A172 (cell line): ENCODE data around the gene ZNF775. TPM values are rescaled to one million over a fixed set of nuclear protein-coding genes. Genes with fewer than 3 reads are reported as not detected.

ENCODE experiments used
- DNase-seq: peaks from one replicate; pipeline ENCODE4 v3.0.0-alpha.2; 2015; ENCODE audit warnings: low spot score
- total RNA-seq: library from RNA; depleted of rRNA; stranded (reverse); fragments of >200 nt; shearing (Covaris generic); gene quantifications from 2 replicates; pipeline ENCODE4 v1.2.3, GENCODE V29; 2014

ZNF775 gene
- total RNA-seq, 1 experiment from 2014 or later: 11.1 TPM

DNA sequence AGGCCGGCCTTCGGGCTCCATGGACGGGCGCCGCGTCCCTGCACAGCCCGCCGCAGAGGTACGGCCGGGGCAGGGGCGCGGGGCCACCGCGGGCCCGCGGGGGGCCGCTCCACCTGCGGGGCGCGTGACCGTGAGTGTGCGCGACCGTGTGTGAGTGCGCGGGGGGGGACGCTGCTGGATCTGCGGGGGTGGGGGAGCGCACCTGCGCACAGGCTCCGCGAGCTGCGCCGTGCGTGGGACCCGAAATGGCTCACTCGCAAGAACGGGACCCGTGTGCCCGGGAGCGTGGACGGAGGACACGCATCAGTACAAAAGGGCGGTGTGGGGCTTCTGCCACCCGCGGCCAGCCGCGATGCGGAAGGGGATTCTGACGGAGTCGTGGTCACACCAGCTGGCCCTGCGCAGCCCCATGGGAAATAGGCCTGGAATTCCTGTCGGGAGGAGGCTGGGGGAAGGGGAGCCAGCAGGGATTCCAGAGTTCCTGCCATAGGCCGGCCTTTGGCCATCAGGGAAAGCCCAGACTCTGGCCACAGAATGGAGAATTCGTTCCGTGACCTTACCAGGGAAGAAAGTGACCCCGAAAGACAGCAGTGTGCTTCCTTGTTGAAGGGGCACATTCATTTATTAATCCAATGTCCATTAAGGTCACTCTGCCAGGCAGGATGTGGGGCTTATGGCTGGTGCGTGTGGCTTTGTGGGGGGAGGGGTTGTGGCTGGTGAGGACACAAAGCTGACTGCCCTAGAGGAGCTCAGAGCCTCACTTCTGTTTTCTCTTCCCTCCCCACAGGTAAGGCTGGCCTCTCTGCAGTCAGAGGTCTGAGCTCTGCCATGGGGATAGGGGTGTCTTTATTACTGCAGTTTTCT lies 10.0 kb upstream of the ZNF775 start:
- DNase-seq: peak; percentile 69

- DNase-seq: no peak
Measured at GRCh38 chr7:150369748-150370501, 9.2 kb upstream of the ZNF775 start.

DNA sequence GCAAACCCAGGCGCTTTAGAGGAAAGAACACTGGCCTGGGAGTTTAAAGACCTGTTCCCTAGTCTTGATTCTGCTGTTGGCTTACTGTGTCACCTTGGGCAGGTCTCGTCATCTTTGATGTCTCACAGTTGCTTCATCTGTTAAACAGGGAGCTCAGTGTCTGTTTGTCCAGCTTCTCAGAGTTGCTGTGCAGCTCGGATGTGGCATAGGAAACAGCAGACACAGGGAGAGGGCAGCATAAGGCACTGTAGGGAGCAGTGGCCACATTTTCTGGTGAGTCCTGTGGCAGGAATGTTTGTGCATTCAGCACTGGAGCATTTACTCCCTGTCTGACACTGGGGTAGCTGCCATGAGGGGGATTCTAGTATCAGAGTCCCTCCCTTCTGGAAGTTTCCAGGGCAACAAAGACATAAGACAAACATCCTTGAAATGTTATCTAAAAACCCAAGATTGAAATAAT lies 8.5 kb upstream of the ZNF775 start:
- peak; percentile 34 for DNase-seq

- no peak for DNase-seq
Measured at GRCh38 chr7:150371131-150371995, 7.8 kb upstream of the ZNF775 start.

DNA sequence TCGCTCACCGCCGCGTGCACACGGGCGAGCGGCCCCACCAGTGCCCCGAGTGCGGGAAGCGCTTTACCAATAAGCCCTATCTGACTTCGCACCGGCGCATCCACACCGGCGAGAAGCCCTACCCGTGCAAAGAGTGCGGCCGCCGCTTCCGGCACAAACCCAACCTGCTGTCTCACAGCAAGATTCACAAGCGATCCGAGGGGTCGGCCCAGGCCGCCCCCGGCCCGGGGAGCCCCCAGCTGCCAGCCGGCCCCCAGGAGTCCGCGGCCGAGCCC lies 7.2 kb upstream of the ZNF775 start:
- no peak for DNase-seq

DNA sequence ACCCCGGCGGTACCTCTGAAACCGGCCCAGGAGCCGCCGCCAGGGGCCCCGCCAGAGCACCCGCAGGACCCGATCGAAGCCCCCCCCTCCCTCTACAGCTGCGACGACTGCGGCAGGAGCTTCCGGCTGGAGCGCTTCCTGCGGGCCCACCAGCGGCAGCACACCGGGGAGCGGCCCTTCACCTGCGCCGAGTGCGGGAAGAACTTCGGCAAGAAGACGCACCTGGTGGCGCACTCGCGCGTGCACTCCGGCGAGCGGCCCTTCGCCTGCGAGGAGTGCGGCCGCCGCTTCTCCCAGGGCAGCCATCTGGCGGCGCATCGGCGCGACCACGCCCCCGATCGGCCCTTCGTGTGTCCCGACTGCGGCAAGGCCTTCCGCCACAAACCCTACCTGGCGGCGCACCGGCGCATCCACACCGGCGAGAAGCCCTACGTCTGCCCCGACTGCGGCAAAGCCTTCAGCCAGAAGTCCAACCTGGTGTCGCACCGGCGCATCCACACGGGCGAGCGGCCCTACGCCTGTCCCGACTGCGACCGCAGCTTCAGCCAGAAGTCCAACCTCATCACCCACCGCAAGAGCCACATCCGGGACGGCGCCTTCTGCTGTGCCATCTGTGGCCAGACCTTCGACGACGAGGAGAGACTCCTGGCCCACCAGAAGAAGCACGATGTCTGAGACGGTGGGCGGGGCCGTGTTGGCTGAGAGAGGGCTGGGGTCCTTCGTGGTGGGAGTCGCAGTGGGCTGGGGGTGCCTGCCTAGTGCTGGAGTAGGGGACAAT lies 6.7 kb upstream of the ZNF775 start:
- DNase-seq: no peak

DNA sequence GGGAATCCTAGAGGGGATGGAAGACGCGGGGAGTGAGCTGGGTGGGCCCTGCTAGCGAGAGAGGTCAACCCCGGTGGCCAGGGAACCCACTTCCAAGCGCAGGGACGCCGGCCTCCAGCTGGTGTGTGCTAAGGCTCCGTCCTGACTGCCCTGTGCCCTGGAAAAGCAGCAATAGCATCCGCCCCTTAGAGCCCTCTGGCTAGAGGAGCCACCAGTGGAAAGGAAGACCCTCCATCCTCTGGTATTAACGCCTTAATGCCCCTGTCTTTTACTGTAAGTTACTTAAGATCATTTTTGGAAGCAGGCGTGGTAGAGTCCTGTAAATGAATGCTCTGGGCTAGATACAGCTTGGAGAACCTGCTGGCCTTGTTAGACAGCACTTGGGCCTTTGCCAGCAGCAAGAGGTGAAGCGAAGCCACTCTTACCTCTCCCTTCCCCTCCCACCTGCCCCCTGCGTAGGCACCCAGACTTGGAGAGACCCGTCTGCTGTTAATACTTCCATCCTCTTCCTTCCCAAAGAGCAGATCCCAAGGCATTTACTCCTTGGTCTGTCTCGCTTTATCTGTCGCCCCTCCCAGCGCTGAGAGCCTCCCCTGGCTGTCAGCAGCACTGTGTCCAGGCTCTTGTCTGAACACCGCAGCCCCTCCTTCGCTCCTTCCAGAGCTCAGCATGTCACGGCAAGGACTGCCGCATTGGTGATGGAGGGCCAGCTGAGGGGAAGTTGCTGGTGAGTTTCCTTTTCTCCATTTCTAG lies 5.9 kb upstream of the ZNF775 start:
- DNase-seq: no peak

DNA sequence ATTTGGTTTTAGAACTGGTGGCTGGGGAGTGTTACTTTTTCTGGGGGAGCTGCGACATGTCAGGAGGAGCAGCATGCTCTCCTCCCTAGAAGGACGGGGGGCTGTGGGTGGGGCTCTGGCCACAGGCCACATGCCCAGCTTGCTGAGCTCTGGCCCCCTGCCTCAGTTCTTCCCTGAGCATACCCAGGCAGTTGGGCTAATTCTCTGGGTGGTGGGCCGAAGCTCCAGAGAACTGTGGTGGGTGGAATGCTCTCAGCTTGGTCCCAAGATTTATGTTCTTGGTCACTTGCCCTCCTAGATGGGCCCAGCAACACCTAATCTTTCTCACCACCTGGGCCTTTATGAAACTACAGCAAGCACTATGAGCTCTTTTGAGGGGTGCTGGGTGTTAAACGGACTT lies 5.1 kb upstream of the ZNF775 start:
- no peak for DNase-seq

GRCh38 chr7:150374472-150374871 lies 4.7 kb upstream of the ZNF775 start:
- no peak for DNase-seq

DNA sequence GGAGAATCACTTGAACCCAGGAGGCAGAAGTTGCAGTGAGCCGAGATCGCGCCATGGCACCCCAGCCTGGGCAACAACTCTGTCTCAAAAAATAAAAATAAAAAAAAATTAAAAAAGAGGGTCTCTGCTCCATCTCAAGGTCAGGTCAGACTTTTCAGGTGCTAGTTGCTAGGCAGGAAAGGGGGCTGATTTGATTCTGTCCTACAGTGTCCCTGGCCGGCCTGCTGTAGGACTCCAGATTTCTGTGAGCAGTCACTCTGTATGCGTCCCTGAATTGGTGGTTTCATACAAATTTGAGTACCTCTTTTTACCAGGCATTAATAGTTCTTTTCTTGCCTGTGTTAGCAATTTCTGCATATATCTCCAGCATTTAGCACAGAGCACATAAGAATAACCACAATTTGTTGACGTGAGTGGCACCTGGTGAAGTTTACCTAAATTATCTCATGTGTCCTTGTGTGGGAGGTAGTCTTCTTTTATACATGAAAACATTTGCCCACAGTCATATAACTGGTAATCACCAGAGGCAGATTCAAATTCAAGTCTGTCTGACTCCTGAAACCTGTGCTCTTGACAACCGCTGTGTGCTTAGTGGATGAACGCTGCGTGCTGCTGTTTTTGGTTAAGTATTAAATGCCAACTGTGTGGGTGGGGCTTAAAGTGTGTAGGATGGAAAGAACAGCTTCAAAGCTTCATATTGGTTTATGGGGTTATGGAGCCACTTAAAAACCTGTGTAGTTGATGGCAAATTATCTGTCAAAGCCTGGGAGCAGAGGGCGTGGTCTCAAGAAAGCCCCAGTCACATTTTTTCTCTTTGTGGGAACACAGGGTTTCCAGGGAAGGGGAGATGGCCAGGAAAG lies 3.2 kb upstream of the ZNF775 start:
- no peak for DNase-seq

- no peak for DNase-seq
Measured at GRCh38 chr7:150376560-150376959, 2.6 kb upstream of the ZNF775 start.

DNA sequence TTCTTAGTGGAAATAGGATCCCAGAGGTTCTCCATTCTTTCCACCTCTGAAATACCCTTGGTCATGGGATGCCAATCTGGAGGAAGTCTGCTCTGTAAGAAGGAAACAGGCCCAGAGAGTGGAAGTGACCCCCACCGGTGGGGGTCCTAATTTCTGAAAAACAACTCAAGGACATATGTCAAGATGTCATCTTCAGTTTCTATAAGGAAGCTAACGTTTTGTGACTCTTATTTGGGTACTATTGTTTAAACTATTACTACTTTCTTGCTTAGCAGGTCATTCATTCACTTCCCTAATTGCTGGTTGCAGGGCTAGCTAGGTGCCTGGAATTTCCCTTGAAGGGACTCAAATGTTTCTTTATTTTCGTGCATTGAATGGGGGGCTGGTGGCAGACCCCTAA lies 1.9 kb upstream of the ZNF775 start:
- no peak for DNase-seq

GRCh38 chr7:150377635-150378034 lies 1.5 kb upstream of the ZNF775 start:
- DNase-seq: no peak

- DNase-seq: peak; percentile 90
Measured at GRCh38 chr7:150378115-150378852, 846 bp upstream of the ZNF775 start.

- peak; percentile 50 for DNase-seq
Measured at GRCh38 chr7:150379441-150380379, 580 bp downstream of the ZNF775 start.

- no peak for DNase-seq
Measured at GRCh38 chr7:150380463-150380862, 1.3 kb downstream of the ZNF775 start.

DNA sequence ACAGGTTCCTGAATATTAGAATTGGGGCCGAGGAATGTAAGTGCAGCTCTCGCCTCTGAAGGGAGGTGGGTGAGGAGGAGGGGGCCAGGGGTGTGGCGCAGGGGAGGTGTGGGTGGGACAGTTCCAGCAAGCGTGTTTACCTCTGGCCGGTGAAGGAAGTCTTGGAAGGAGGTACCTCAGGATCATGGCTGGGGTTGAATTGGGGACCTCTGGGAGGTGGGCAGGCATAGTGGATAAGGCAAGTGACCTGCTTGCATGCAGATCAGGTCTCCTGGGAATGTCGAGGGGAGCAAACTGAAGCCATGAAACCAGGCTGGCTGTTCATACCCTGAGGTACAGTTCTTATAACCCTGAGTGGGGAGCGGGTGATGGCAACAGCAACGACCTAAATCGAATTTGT lies 2.0 kb downstream of the ZNF775 start:
- no peak for DNase-seq

- no peak for DNase-seq
Measured at GRCh38 chr7:150381785-150382122, 2.6 kb downstream of the ZNF775 start.
